HG02938 (cell line): Measurements from ENCODE around the gene OBSCN.

ENCODE experiments used
- ATAC-seq: cut with Tn5 transposase; IDR thresholded peaks from one replicate; pipeline ENCODE4 v1.9.1; 2021; ENCODE audit warnings: mild to moderate bottlenecking, moderate library complexity; ENCODE audit not compliant: unreplicated experiment

OBSCN gene

GRCh38 chr1:228374711-228375577, 167.1 kb downstream of the OBSCN start:
- ATAC-seq = no peak

GRCh38 chr1:228375578-228376261, 167.9 kb downstream of the OBSCN start:
- no peak for ATAC-seq

- no peak for ATAC-seq
These were observed 168.4 kb downstream of the OBSCN start for GRCh38 chr1:228376262-228376628.

- no peak for ATAC-seq
These were observed 169.1 kb downstream of the OBSCN start for GRCh38 chr1:228376651-228377631.

- ATAC-seq = no peak
These were observed 169.8 kb downstream of the OBSCN start for GRCh38 chr1:228377664-228378089.

GRCh38 chr1:228378090-228378872, 170.4 kb downstream of the OBSCN start:
- no peak for ATAC-seq

GRCh38 chr1:228378873-228379460, 171.1 kb downstream of the OBSCN start:
- no peak for ATAC-seq

GRCh38 chr1:228379666-228380065, 171.8 kb downstream of the OBSCN start:
- ATAC-seq = no peak

GRCh38 chr1:228381356-228381755, 173.5 kb downstream of the OBSCN start:
- no peak for ATAC-seq

- ATAC-seq = no peak
These were observed 175.9 kb downstream of the OBSCN start for GRCh38 chr1:228383773-228384172.

GRCh38 chr1:228385232-228385631, 177.4 kb downstream of the OBSCN start:
- ATAC-seq = no peak

- no peak for ATAC-seq
These were observed 179.5 kb downstream of the OBSCN start for GRCh38 chr1:228387321-228387720.

- no peak for ATAC-seq
These were observed 182.8 kb downstream of the OBSCN start for GRCh38 chr1:228390649-228391048.

- ATAC-seq = no peak
These were observed 183.7 kb downstream of the OBSCN start for GRCh38 chr1:228391411-228392020.

GRCh38 chr1:228392111-228392936, 184.5 kb downstream of the OBSCN start:
- no peak for ATAC-seq

GRCh38 chr1:228393268-228393701, 185.4 kb downstream of the OBSCN start:
- no peak for ATAC-seq

- no peak for ATAC-seq
These were observed 186.1 kb downstream of the OBSCN start for GRCh38 chr1:228393811-228394570.
